H1 (cell line): ENCODE data around the gene APOBEC3G. TPM values are rescaled to one million over a fixed set of nuclear protein-coding genes. Genes with fewer than 3 reads are reported as not detected.
A peak's percentile ranks its signal among the peaks of the same experiment; 100 is the strongest.

Experiments
- CTCF ChIA-PET: fragments of 300-600 bp; sonication (Branson Sonifier 250); formaldehyde crosslinking; loops from one replicate; lab custom pipeline; 2021; ENCODE audit not compliant: partially characterized antibody; lab: Charles Lee
- POLR2A ChIA-PET: fragments of 300-600 bp; sonication (Branson Sonifier 250); formaldehyde crosslinking; loops from one replicate; lab custom pipeline; 2021; ENCODE audit warnings: inconsistent platforms; ENCODE audit not compliant: partially characterized antibody; lab: Charles Lee
- DNase-seq, 2 experiments: peaks; one replicate each; pipeline versions ENCODE4 v3.0.0 to v3.0.0-alpha.2; 2010 to 2022; ENCODE audit warnings: low spot score in 2 of 2, low read depth in 1 of 2, mixed read lengths in 1 of 2
- FAIRE-seq: peaks from 2 replicates; lab custom pipeline; 2011; peaks lifted over from hg19 to GRCh38; lab: Jason Lieb, UNC
- H2AFZ ChIP-seq: 2 replicates; pipeline ENCODE4 v1.8.1; 2012; ENCODE audit warnings: low read length, inconsistent platforms
- H2AK5ac ChIP-seq: 2 replicates; pipeline ENCODE4 v1.6.1; 2013; ENCODE audit warnings: low read depth, low read length
- H2BK120ac ChIP-seq: replicated peaks from 2 replicates; pipeline ENCODE3; 2013; ENCODE audit warnings: low read depth, low read length, inconsistent platforms
- H2BK12ac ChIP-seq: 2 replicates; pipeline ENCODE4 v1.6.1; 2013; ENCODE audit warnings: low read depth, low read length
- H2BK15ac ChIP-seq: 2 replicates; pipeline ENCODE4 v1.6.1; 2013; ENCODE audit warnings: low read length
- H2BK20ac ChIP-seq: 2 replicates; pipeline ENCODE4 v1.6.1; 2013; ENCODE audit warnings: low read length
- H2BK5ac ChIP-seq: 2 replicates; pipeline ENCODE4 v1.6.1; 2013; ENCODE audit warnings: low read depth, low read length
- H3K14ac ChIP-seq: 2 replicates; pipeline ENCODE4 v1.6.1; 2013; ENCODE audit warnings: inconsistent platforms; ENCODE audit not compliant: insufficient read length
- H3K18ac ChIP-seq: 2 replicates; pipeline ENCODE4 v1.6.1; 2013; ENCODE audit warnings: low read length; ENCODE audit errors: extremely low read depth
- H3K23ac ChIP-seq: 2 replicates; pipeline ENCODE4 v1.6.1; 2013; ENCODE audit warnings: inconsistent platforms; ENCODE audit not compliant: insufficient read length
- H3K23me2 ChIP-seq: 2 replicates; pipeline ENCODE4 v1.6.1; 2013; ENCODE audit warnings: low read depth, low read length
- H3K27ac ChIP-seq: 2 replicates; pipeline ENCODE4 v1.6.1; 2011; ENCODE audit warnings: low read depth, low read length, inconsistent platforms
- H3K27me3 ChIP-seq, 4 experiments: replicated peaks in 1 of 4; 1 replicate in 1 of 4; 2 replicates in 3 of 4; pipeline versions ENCODE4 v1.6.1 to v1.8.1; 2011 to 2013; ENCODE audit warnings: low read length in 3 of 4, mild to moderate bottlenecking in 3 of 4, inconsistent platforms in 2 of 4, mixed read lengths in 2 of 4, moderate library complexity in 1 of 4; ENCODE audit not compliant: control insufficient read depth in 3 of 4, insufficient read depth in 3 of 4; ENCODE audit errors: extremely low read depth in 1 of 4
- H3K36me3 ChIP-seq, 4 experiments: 2 replicates each; pipeline versions ENCODE4 v1.6.1 to v1.8.1; 2011 to 2013; ENCODE audit warnings: mild to moderate bottlenecking in 4 of 4, low read length in 3 of 4, moderate library complexity in 2 of 4, control low read depth in 1 of 4, inconsistent platforms in 1 of 4; ENCODE audit not compliant: insufficient read depth in 4 of 4, control insufficient read depth in 2 of 4
- H3K4ac ChIP-seq: replicated peaks from 2 replicates; pipeline ENCODE3; 2013; ENCODE audit warnings: low read length, low read depth, mixed read lengths, inconsistent platforms; ENCODE audit not compliant: insufficient read length
- H3K4me1 ChIP-seq, 4 experiments: replicated peaks in 1 of 4; 1 replicate in 1 of 4; 2 replicates in 3 of 4; pipeline versions ENCODE4 v1.6.1 to v1.8.1; 2011 to 2013; ENCODE audit warnings: low read length in 3 of 4, inconsistent platforms in 2 of 4, mixed read lengths in 1 of 4; ENCODE audit not compliant: insufficient read depth in 4 of 4, control insufficient read depth in 3 of 4
- H3K4me2 ChIP-seq, 2 experiments: 2 replicates each; pipeline versions ENCODE4 v1.6.1 to v1.8.1; 2011 to 2013; ENCODE audit warnings: low read depth in 2 of 2, low read length in 2 of 2, control low read depth in 1 of 2, inconsistent platforms in 1 of 2, mild to moderate bottlenecking in 1 of 2; ENCODE audit not compliant: insufficient read depth in 1 of 2
- H3K4me3 ChIP-seq, 4 experiments: fragments of 200-600, 300-600 bp in 1 of 4; sonication (generic), shearing (Covaris generic), sonication (Bioruptor Twin) in 1 of 4; 2 replicates each; pipeline versions ENCODE4 v1.5.1 to v1.8.1; 2011 to 2016; ENCODE audit warnings: low read length in 4 of 4, low read depth in 3 of 4, control low read depth in 2 of 4, inconsistent platforms in 2 of 4, mild to moderate bottlenecking in 2 of 4, mixed read lengths in 1 of 4, moderate library complexity in 1 of 4; ENCODE audit not compliant: insufficient read depth in 2 of 4; ENCODE audit errors: extremely low read depth in 1 of 4
- H3K56ac ChIP-seq: replicated peaks from 2 replicates; pipeline ENCODE3; 2013; ENCODE audit warnings: low read depth, mild to moderate bottlenecking, mixed read lengths, low read length, inconsistent platforms; ENCODE audit not compliant: insufficient read length
- H3K79me1 ChIP-seq: 2 replicates; pipeline ENCODE4 v1.6.1; 2013; ENCODE audit warnings: low read depth, low read length, control low read depth
- H3K79me2 ChIP-seq, 2 experiments: 2 replicates each; pipeline versions ENCODE4 v1.6.1 to v1.8.1; 2012 to 2013; ENCODE audit warnings: low read length in 2 of 2, mild to moderate bottlenecking in 2 of 2, inconsistent platforms in 1 of 2; ENCODE audit not compliant: insufficient read depth in 2 of 2, control insufficient read depth in 1 of 2
- H3K9ac ChIP-seq, 4 experiments: replicated peaks in 1 of 4; 1 replicate in 1 of 4; 2 replicates in 3 of 4; pipeline versions ENCODE4 v1.6.1 to v1.8.1; 2011 to 2013; ENCODE audit warnings: low read depth in 3 of 4, low read length in 3 of 4, control low read depth in 2 of 4, mild to moderate bottlenecking in 2 of 4, moderate library complexity in 2 of 4, inconsistent platforms in 1 of 4; ENCODE audit errors: extremely low read depth in 1 of 4
- H3K9me3 ChIP-seq, 2 experiments: 2 replicates each; pipeline versions ENCODE4 v1.6.1 to v1.8.1; 2012 to 2013; ENCODE audit warnings: mild to moderate bottlenecking in 2 of 2, moderate library complexity in 2 of 2, control low read depth in 1 of 2, inconsistent platforms in 1 of 2, low read depth in 1 of 2, low read length in 1 of 2, mixed read lengths in 1 of 2; ENCODE audit not compliant: insufficient read depth in 2 of 2
- H4K20me1 ChIP-seq, 2 experiments: replicated peaks in 1 of 2; 2 replicates each; pipeline versions ENCODE3 to v1.8.1; 2011 to 2013; ENCODE audit warnings: inconsistent platforms in 2 of 2, low read length in 2 of 2, mild to moderate bottlenecking in 1 of 2; ENCODE audit not compliant: insufficient read depth in 2 of 2, control insufficient read depth in 1 of 2
- H4K5ac ChIP-seq: 2 replicates; pipeline ENCODE4 v1.6.1; 2013; ENCODE audit warnings: low read length, low read depth, mixed read lengths, inconsistent platforms; ENCODE audit not compliant: insufficient read length
- H4K8ac ChIP-seq: 2 replicates; pipeline ENCODE4 v1.8.0; 2013; ENCODE audit warnings: mild to moderate bottlenecking, moderate library complexity, low read length, inconsistent platforms; ENCODE audit not compliant: insufficient read depth; ENCODE audit errors: extremely low read depth
- H4K91ac ChIP-seq: replicated peaks from 2 replicates; pipeline ENCODE3; 2013; ENCODE audit warnings: low read length, mixed read lengths, inconsistent platforms; ENCODE audit not compliant: insufficient read length
- CREB1 ChIP-seq: IDR thresholded peaks from 2 replicates; pipeline ENCODE4 v1.6.1; 2012; ENCODE audit warnings: inconsistent platforms
- SIX5 ChIP-seq: IDR thresholded peaks from 2 replicates; pipeline ENCODE4 v1.6.1; 2011; ENCODE audit warnings: mild to moderate bottlenecking, low read depth, low read length
- TCF12 ChIP-seq: IDR thresholded peaks from 2 replicates; pipeline ENCODE4 v1.6.1; 2011; ENCODE audit warnings: low read depth, mild to moderate bottlenecking, low read length
- WGBS, 2 experiments: shearing (Covaris generic) in 1 of 2; methylation state at CpG; one replicate each; pipeline versions ENCODE4 v1.1.6 to v1.1.7; 2013 to 2015; ENCODE audit warnings: low lambda C conversion rate in 2 of 2, mixed read lengths in 2 of 2, inconsistent platforms in 1 of 2, low coverage in 1 of 2, missing lambda C conversion rate in 1 of 2; ENCODE audit not compliant: insufficient replicate concordance in 2 of 2, insufficient coverage in 1 of 2, insufficient read length in 1 of 2; ENCODE audit errors: extremely low coverage in 1 of 2, missing lambda C conversion rate in 1 of 2; 5-methylcytosine and 5-hydroxymethylcytosine counted together
- polyA plus RNA-seq, 7 experiments: library from polyadenylated mRNA; depleted of rRNA in 3 of 7; stranded (reverse) in 5 of 7; unstranded in 2 of 7; fragments of >200 nt in 5 of 7; fragments of 200-250 nt in 2 of 7; gene quantifications; 1 replicate in 5 of 7; 2 replicates in 1 of 7; 4 replicates in 1 of 7; pipeline versions ENCODE4 v1.2.1 to v1.2.3, GENCODE V29; 2011 to 2013; ENCODE audit warnings: missing spikeins in 2 of 7, mixed read lengths in 2 of 7
- total RNA-seq: library from RNA; stranded (reverse); fragmentation: NEBNext Ultra II Directional; extraction: Animal tissue kit (Norgen Biotek cat#: 25700); gene quantifications from 2 replicates; pipeline ENCODE4 v1.2.1, GENCODE V29; 2021

The APOBEC3G gene
- total and polyA plus RNA-seq, 2 of the 8 experiments (the other 6 are each of a cell fraction or from before 2014, with no cell fraction given), result 1.7 to 2.0 TPM

DNA sequence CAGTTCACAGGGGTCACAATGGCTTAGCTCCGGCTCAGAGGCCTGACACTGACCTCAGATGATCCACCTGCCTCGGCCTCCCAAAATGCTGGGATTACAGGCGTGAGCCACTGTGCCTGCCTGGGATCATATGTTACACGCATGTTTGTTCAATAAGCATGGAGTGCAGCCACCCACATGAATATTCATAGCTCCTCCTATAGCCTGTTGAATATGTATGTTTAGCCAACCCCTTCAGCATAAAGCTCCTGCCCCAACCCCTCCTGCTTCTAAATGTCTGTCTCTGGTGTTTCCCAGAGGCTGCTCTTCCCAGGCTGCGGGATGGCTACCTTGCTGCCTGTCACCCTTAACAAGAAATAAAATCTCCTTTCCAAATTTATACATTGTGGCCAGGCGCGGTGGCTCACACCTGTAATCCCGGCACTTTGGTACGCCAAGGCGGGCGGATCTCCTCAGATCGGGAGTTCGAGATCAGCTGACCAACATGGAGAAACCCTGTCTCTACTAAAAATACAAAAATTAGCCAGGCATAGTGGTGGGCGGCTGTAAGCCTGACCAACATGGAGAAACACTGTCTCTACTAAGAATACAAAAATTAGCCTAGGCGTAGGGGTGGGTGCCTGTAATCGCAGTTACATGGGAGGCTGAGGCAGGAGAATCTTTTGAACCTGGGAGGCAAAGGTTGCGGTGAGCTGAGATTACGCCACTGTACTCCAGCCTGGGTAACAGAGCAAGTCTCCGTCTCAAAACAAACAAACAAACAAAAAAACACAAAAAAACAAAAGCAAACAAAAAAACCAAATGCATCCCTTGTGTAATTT, 37.6 kb upstream of the APOBEC3G start:
- peak overlapping the region; percentile 58 to 63 for H3K4me2 ChIP-seq
- H3K9ac ChIP-seq, result no peak overlapping the region
- DNase-seq, result no peak
- no peaks in the 10 kb centered on the region for H3K27me3 ChIP-seq
- peak overlapping the region in 1 of 4 experiments; percentile 54; a peak in 2 of 8 replicates for H3K4me3 ChIP-seq
- no peak overlapping the region for H3K14ac ChIP-seq
- no peak overlapping the region for H2AFZ ChIP-seq
- H3K18ac ChIP-seq, result peak overlapping the region; percentile 83
- H2BK20ac ChIP-seq, result no peak overlapping the region
- H3K4me1 ChIP-seq, result peaks cover 3 to 15% (median 10%) of the 10 kb centered on the region in 4 experiments
- TF ChIP-seq TCF12 (no peak), CREB1 (no peak), SIX5 (no peak)
- no peaks in the 10 kb centered on the region for H4K20me1 ChIP-seq
- no peak overlapping the region for H2AK5ac ChIP-seq
- CTCF ChIA-PET, result interaction anchor here (0.8 to 1.6 kb wide), 4 partner anchors 12 to 260 kb away, joined by 3 read pairs; no protein-coding TSS in a partner anchor
- H4K5ac ChIP-seq, result peak overlapping the region; percentile 88
- H3K27ac ChIP-seq, result no peak overlapping the region
- no peak overlapping the region; the same call in 1 of the 2 replicates for H2BK15ac ChIP-seq
- no peak overlapping the region for H3K56ac ChIP-seq
- no peak overlapping the region for H2BK120ac ChIP-seq
- H3K9me3 ChIP-seq, result no peaks in the 10 kb centered on the region
- H2BK5ac ChIP-seq, result peak overlapping the region; percentile 71; the same call in 1 of the 2 replicates
- H4K8ac ChIP-seq, result no peak overlapping the region
- 0 out of 2 replicates have a peak overlapping the region, but pooled peaks have one; percentile 20 for H2BK12ac ChIP-seq
- no peak for FAIRE-seq
- H4K91ac ChIP-seq, result no peak overlapping the region
- no peaks in the 10 kb centered on the region for H3K79me1 ChIP-seq
- no peaks in the 10 kb centered on the region for H3K36me3 ChIP-seq
- WGBS, 2 experiments, result 87% methylated on average over 19 of the region's 19 CpGs; no CpG with 5 or more reads in 1 of the 2 experiments
- no peaks in the 10 kb centered on the region; the same call in 1 of the 2 replicates for H3K23me2 ChIP-seq
- no peaks in the 10 kb centered on the region for H3K79me2 ChIP-seq
- no peak overlapping the region for H3K4ac ChIP-seq
- no peak overlapping the region for H3K23ac ChIP-seq
- POLR2A ChIA-PET, result interaction anchor here (0.7 to 2.5 kb wide), 9 partner anchors 11 to 279 kb away, joined by 3 to 7 read pairs (median 3); partner anchors contain the start of gene APOBEC3D
